Stomach (tissue), 4 donors: Measurements from ENCODE around the gene SIPA1.

Experiments used
- EP300 ChIP-seq: sonication (generic); formaldehyde crosslinking; IDR thresholded peaks from one replicate; pipeline ENCODE4 v1.6.1; 2017; ENCODE audit warnings: antibody characterized with exemption
- POLR2A ChIP-seq, 4 donors: fragments of 450-650 bp; IDR thresholded peaks; one replicate each; pipeline ENCODE4 v1.6.1; 2016; ENCODE audit warnings: antibody characterized with exemption in 4 of 4, control low read depth in 2 of 4, mild to moderate bottlenecking in 1 of 4, moderate library complexity in 1 of 4
- TF ChIP-seq, protein P1 (sequence below), 7 experiments: fragments of 450-650 bp in 4 of 7; fragments of 200-600 bp in 3 of 7; sonication (generic) in 3 of 7; IDR thresholded peaks; one replicate each; pipeline ENCODE4 v1.5.1; 2016 to 2019; ENCODE audit warnings: antibody characterized with exemption in 7 of 7, control low read depth in 2 of 7, mild to moderate bottlenecking in 1 of 7

GRCh38 chr11:65595131-65595530 lies 42.8 kb upstream of the SIPA1 start:
- no peak for TF ChIP-seq POLR2A (IDR thresholded peaks at IDR 0.05)
- TF ChIP-seq, protein P1, sequence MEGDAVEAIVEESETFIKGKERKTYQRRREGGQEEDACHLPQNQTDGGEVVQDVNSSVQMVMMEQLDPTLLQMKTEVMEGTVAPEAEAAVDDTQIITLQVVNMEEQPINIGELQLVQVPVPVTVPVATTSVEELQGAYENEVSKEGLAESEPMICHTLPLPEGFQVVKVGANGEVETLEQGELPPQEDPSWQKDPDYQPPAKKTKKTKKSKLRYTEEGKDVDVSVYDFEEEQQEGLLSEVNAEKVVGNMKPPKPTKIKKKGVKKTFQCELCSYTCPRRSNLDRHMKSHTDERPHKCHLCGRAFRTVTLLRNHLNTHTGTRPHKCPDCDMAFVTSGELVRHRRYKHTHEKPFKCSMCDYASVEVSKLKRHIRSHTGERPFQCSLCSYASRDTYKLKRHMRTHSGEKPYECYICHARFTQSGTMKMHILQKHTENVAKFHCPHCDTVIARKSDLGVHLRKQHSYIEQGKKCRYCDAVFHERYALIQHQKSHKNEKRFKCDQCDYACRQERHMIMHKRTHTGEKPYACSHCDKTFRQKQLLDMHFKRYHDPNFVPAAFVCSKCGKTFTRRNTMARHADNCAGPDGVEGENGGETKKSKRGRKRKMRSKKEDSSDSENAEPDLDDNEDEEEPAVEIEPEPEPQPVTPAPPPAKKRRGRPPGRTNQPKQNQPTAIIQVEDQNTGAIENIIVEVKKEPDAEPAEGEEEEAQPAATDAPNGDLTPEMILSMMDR (IDR thresholded peaks at IDR 0.05) = no peak
- no peak for TF ChIP-seq EP300
